Suprapubic skin (tissue), 4 donors: ENCODE data around the gene MFAP4.

Source experiments
- CTCF ChIP-seq, 2 donors: fragments of 200-600 bp in 1 of 2; fragments of 450-650 bp in 1 of 2; sonication (generic) in 1 of 2; IDR thresholded peaks; one replicate each; pipeline ENCODE4 v1.5.1; 2016 to 2019; ENCODE audit warnings: antibody characterized with exemption in 2 of 2, mild to moderate bottlenecking in 1 of 2, moderate library complexity in 1 of 2
- EP300 ChIP-seq: sonication (generic); formaldehyde crosslinking; IDR thresholded peaks from one replicate; pipeline ENCODE4 v1.6.1; 2017; ENCODE audit warnings: antibody characterized with exemption
- POLR2A ChIP-seq, 2 donors: fragments of 450-650 bp; IDR thresholded peaks; one replicate each; pipeline ENCODE4 v1.6.1; 2017; ENCODE audit warnings: antibody characterized with exemption in 2 of 2, mild to moderate bottlenecking in 2 of 2, moderate library complexity in 2 of 2
- POLR2AphosphoS5 ChIP-seq, 3 donors: sonication (generic); formaldehyde crosslinking; IDR thresholded peaks; one replicate each; pipeline ENCODE4 v1.6.1; 2017; ENCODE audit warnings: antibody characterized with exemption in 3 of 3

- no peak for TF ChIP-seq POLR2AphosphoS5 (IDR thresholded peaks at IDR 0.05)
- TF ChIP-seq CTCF (IDR thresholded peaks at IDR 0.05): no peak
- no peak for TF ChIP-seq EP300
- TF ChIP-seq POLR2A (IDR thresholded peaks at IDR 0.05): no peak
Measured at GRCh38 chr17:19364699-19365498, 22.1 kb downstream of the MFAP4 start.
